Measurements from ENCODE around the gene RAB21. TPM values are rescaled to one million over a fixed set of nuclear protein-coding genes. Genes with fewer than 3 reads are reported as not detected.

Gene RAB21
- total and polyA plus RNA-seq, 2 of the 4 experiments (the other 2 are of a cell fraction), result 13.8 to 15.0 TPM

DNA sequence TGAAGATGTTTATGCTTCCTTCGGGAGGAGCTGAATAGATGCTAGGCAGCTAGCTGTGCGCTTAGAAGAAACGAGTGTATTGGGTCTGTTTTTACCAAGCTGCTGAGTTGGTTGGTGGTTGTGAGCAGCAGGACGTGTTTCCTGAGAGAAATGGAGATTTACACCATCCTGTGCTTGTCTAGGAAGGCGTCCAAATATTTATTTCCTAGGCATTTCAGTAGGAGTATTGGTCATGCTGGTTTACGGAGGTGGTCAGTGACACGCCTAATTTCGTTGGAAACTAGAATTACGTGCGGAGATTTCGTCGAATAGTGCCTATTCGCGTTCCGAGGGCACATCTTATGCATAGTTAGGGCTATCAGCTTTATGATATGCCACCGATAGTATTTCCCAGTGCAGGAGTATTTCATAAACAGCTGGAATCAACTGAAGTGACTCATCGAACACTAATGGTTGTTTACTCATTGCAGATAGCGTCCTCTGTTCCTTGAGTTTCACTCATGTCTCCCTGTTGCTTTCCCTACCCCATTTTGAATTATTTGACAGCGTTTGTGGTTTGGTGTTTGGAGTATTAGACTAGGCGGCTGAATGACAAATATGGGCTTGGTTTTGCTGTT lies 85.7 kb downstream of the RAB21 start:
- ChIA-PET CTCF (no interaction called here), POLR2A (ENCODE audit: unreplicated experiment) (interaction anchor here (0.6 kb wide), 1 partner anchor 71 kb away, joined by 5 read pairs; no protein-coding TSS in a partner anchor)
- DNase-seq, result peak; percentile 88
- Histone ChIP-seq H2BK20ac (ENCODE audit: low read depth, low read length) (peak overlapping the region; percentile 17; the same call in 1 of the 2 replicates), H4K91ac (ENCODE audit: insufficient read depth, low read depth, low read length) (peak overlapping the region; percentile 75), H3K4me1 (ENCODE audit: control insufficient read depth, insufficient read depth, low read length) (no peaks in the 10 kb centered on the region), H3K79me1 (ENCODE audit: low read depth in 1 of 2, low read length in 2 of 2) (peaks cover 0 to 47% of the 10 kb centered on the region in 2 experiments; a peak in 3 of 4 replicates), H2AK9ac (replicated peaks; ENCODE audit: low read depth, low read length, poor library complexity) (peak overlapping the region; percentile 59), H2BK120ac (ENCODE audit: low read depth, low read length) (peak overlapping the region; percentile 59), H3K9ac (ENCODE audit: low read depth, low read length) (peak overlapping the region; percentile 78), H3K9me3 (ENCODE audit: control insufficient read depth, insufficient read depth, low read length) (no peaks in the 10 kb centered on the region), H3K4me2 (ENCODE audit: low read depth, low read length) (peak overlapping the region; percentile 90), H3K4ac (ENCODE audit: low read depth, low read length) (peak overlapping the region; percentile 74), H2BK5ac (ENCODE audit: low read depth, low read length, poor library complexity, severe bottlenecking) (peak overlapping the region; percentile 68), H3K27me3 (ENCODE audit: control insufficient read depth, insufficient read depth, low read length) (no peaks in the 10 kb centered on the region), H2BK15ac (ENCODE audit: low read depth, low read length) (peak overlapping the region; percentile 19; the same call in 1 of the 3 replicates), H3K36me3 (ENCODE audit: control insufficient read depth, insufficient read depth, low read length) (no peaks in the 10 kb centered on the region), H3K18ac (ENCODE audit: low read depth, low read length) (peak overlapping the region; percentile 30), H3K56ac (ENCODE audit: extremely low read depth, insufficient read depth, low read length) (peak overlapping the region; percentile 76), H4K8ac (ENCODE audit: low read depth in 2 of 2, low read length in 2 of 2) (peak overlapping the region; percentile 28 to 87; a peak in 3 of 4 replicates), H2AFZ (replicated peaks; ENCODE audit: low read length, poor library complexity) (peak overlapping the region; percentile 96), H4K20me1 (ENCODE audit: insufficient read depth, low read length) (peaks cover 16% of the 10 kb centered on the region), H3K4me3 (ENCODE audit: insufficient read depth, low read depth, low read length) (peak overlapping the region; percentile 74), H3K27ac (ENCODE audit: insufficient read depth, low read length) (peak overlapping the region; percentile 78), H4K5ac (ENCODE audit: low read depth, low read length) (peak overlapping the region; percentile 83; the same call in 1 of the 2 replicates), H3K23ac (ENCODE audit: low read depth, low read length) (peak overlapping the region; percentile 73), H2AK5ac (ENCODE audit: low read depth, low read length) (peak overlapping the region; percentile 40; the same call in 1 of the 2 replicates), H3K9me1 (ENCODE audit: insufficient read depth, low read length) (no peaks in the 10 kb centered on the region), H3K14ac (replicated peaks; ENCODE audit: low read depth, low read length) (peak overlapping the region; percentile 67)
- intact Hi-C loops (cut with micrococcal nuclease) (loop anchor here (2.0 kb wide), 1 partner anchor 60 kb away; no protein-coding TSS in a partner anchor), in situ Hi-C loops (cut with MboI; ENCODE audit: low sequenced_read_pairs) (no loop called here), dilution Hi-C loops (cut with HindIII; ENCODE audit: low sequenced_read_pairs, unreplicated experiment) (no loop called here)
- BruUV-seq (replicated peaks), result no TSS peak
- 0% methylated on average over 10 of the region's 20 CpGs; no CpG with 5 or more reads in 1 of the 2 experiments for WGBS, 2 experiments (ENCODE audit: extremely low coverage in 2 of 2, insufficient read length in 1 of 2)
- peak; percentile 62 for ATAC-seq (ENCODE audit: low read depth)
- TF ChIP-seq MAFK (IDR thresholded peaks at IDR 0.05; ENCODE audit: low read depth, low read length) (no peak), CHD1 (IDR thresholded peaks at IDR 0.05; ENCODE audit: low read depth, low read length) (no peak), FOS (IDR thresholded peaks at IDR 0.05; ENCODE audit: low read depth, low read length) (peak; percentile 94), NFE2L2 (IDR thresholded peaks at IDR 0.05; ENCODE audit: low read depth, low read length) (0 out of 2 replicates have a peak, but pooled peaks have one; percentile 24), CEBPB (IDR thresholded peaks at IDR 0.05; ENCODE audit: low read depth, low read length) (peak; percentile 72), SMC3 (IDR thresholded peaks at IDR 0.05; ENCODE audit: low read depth, low read length) (no peak), POLR2A (IDR thresholded peaks at IDR 0.05; ENCODE audit: low read depth, low read length) (peak; percentile 55; the same call in 1 of the 2 replicates), BHLHE40 (IDR thresholded peaks at IDR 0.05; ENCODE audit: low read depth, low read length) (peak; percentile 54), RAD21 (IDR thresholded peaks at IDR 0.05; ENCODE audit: low read length) (no peak), MXI1 (IDR thresholded peaks at IDR 0.05; ENCODE audit: borderline replicate concordance, low read depth, low read length) (0 out of 2 replicates have a peak, but pooled peaks have one; percentile 37), RFX5 (IDR thresholded peaks at IDR 0.05; ENCODE audit: low read depth, low read length) (no peak), MAZ (IDR thresholded peaks at IDR 0.05; ENCODE audit: borderline replicate concordance, low read depth, low read length) (no peak), RCOR1 (IDR thresholded peaks at IDR 0.05; ENCODE audit: insufficient replicate concordance, low read length) (peak; percentile 16)
- TF ChIP-seq, protein P1, sequence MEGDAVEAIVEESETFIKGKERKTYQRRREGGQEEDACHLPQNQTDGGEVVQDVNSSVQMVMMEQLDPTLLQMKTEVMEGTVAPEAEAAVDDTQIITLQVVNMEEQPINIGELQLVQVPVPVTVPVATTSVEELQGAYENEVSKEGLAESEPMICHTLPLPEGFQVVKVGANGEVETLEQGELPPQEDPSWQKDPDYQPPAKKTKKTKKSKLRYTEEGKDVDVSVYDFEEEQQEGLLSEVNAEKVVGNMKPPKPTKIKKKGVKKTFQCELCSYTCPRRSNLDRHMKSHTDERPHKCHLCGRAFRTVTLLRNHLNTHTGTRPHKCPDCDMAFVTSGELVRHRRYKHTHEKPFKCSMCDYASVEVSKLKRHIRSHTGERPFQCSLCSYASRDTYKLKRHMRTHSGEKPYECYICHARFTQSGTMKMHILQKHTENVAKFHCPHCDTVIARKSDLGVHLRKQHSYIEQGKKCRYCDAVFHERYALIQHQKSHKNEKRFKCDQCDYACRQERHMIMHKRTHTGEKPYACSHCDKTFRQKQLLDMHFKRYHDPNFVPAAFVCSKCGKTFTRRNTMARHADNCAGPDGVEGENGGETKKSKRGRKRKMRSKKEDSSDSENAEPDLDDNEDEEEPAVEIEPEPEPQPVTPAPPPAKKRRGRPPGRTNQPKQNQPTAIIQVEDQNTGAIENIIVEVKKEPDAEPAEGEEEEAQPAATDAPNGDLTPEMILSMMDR (conservative IDR thresholded peaks at IDR 0.05; ENCODE audit: low read depth, low read length), result no peak
- TF ChIP-seq, protein P2, sequence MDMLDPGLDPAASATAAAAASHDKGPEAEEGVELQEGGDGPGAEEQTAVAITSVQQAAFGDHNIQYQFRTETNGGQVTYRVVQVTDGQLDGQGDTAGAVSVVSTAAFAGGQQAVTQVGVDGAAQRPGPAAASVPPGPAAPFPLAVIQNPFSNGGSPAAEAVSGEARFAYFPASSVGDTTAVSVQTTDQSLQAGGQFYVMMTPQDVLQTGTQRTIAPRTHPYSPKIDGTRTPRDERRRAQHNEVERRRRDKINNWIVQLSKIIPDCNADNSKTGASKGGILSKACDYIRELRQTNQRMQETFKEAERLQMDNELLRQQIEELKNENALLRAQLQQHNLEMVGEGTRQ (IDR thresholded peaks at IDR 0.05; ENCODE audit: low read depth, low read length), result no peak

Data from IMR-90 (cell line).